IPS-18a (cell line): ENCODE measurements around the gene PRTG.

ENCODE experiments used
- H3K27ac ChIP-seq: one replicate; pipeline ENCODE4 v1.5.1; 2013; ENCODE audit warnings: low read length
- H3K27me3 ChIP-seq: one replicate; pipeline ENCODE4 v1.6.1; 2013; ENCODE audit warnings: mild to moderate bottlenecking, low read length; ENCODE audit not compliant: control insufficient read depth, insufficient read depth
- H3K36me3 ChIP-seq: one replicate; pipeline ENCODE4 v1.6.1; 2013; ENCODE audit warnings: low read depth, low read length; ENCODE audit not compliant: control insufficient read depth
- H3K4me1 ChIP-seq: one replicate; pipeline ENCODE4 v1.6.1; 2013; ENCODE audit warnings: low read depth, low read length; ENCODE audit not compliant: control insufficient read depth
- H3K4me3 ChIP-seq: one replicate; pipeline ENCODE4 v1.5.1; 2013; ENCODE audit warnings: low read length
- H3K9ac ChIP-seq: one replicate; pipeline ENCODE4 v1.6.1; 2013; ENCODE audit warnings: mild to moderate bottlenecking, low read length, moderate library complexity
- H3K9me3 ChIP-seq: one replicate; pipeline ENCODE4 v1.6.1; 2013; ENCODE audit warnings: low read depth, low read length; ENCODE audit not compliant: control insufficient read depth

Gene PRTG

DNA sequence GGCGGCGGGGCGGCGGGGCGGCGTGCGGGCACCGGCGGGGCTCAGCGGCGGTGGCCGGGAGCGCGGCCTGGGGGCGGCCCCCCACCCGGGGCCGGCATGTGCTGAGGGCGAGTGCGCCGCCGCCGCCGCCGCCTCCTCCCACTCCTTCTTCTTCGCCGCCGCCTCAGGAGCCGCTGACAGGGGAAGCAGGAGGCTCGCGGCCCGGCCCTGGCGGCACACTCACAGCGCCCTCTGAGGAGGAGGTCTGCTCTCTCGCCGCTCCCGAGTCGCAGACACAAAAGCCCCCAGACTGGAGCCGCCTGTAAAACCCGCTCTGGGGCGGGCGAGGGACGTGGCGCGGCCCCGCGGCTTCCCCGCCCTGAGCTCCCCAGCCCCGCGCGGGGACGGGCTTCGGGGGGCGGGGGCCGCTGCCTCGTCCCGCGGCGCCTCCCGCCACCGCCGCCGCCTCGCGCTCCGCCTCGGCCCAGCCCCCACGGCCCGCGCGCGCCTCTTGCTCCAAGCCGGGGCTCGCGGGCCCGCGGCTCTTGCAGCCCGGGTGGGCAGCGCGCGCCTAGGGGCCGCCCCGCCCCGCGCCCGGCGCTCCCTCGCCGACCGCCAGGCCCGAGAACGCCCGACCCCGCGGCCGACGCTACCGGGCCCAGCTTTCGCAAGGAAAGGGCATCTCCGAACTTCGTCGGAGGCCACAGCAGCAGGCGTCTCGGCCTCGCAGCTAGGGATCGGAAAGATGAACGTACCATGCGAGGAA is 154.7 kb downstream of the PRTG start, which contains the start of gene PYGO1:
Gene PYGO1, minus strand, starts transcription at position 276 of the 745 bp plus-strand sequence. CDS start 462 bp downstream, outside the sequence.
- Histone ChIP-seq H3K9ac (peak within 1 kb of the TSS; percentile 55), H3K27me3 (peaks cover 46% of the 10 kb centered on the region), H3K36me3 (no peaks in the 10 kb centered on the region), H3K27ac (no peak within 1 kb of the TSS), H3K4me3 (peak within 1 kb of the TSS; percentile 78), H3K9me3 (no peaks in the 10 kb centered on the region), H3K4me1 (no peaks in the 10 kb centered on the region)

DNA sequence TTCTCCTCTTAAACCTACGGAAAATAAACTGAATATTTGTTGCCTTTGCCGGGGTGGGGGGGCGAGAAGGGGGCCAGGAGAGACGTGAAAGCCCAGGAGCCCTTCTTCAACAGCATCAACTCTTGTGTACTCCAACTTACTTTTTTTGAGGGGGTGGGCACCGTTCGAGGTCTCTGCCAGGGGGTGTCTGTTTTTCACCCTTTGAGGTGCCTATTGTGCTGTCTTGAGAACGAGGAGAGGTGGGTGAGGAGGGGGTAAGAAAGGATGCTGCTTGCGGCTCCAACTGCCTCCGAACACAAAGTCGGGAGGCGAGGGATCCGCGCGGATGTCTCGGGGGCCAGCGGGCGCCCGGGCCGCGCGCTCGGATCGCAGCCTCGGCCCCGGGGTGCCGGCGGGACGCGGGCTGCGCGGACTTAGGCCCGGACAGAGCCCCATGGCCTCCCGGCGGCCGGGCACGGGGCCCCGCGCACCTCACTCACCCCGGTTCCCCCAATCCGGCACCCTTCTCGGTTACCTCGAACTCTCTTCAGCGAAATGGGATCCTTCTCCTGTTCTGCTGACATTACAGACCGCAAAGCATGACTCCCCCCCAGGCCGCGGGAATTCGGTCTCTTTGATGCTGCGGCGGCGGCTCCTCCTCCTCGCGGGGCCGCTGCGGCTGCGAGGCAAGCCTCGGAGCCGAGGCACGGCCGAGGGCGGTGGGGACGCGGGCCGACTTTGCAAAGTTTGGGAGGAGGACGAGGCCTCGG is 155.5 kb downstream of the PRTG start:
- H3K9ac ChIP-seq: peak overlapping the region; percentile 22
- H3K4me1 ChIP-seq: no peaks in the 10 kb centered on the region
- H3K36me3 ChIP-seq: no peaks in the 10 kb centered on the region
- no peak overlapping the region for H3K27ac ChIP-seq
- peaks cover 46% of the 10 kb centered on the region for H3K27me3 ChIP-seq
- peak overlapping the region; percentile 52 for H3K4me3 ChIP-seq
- H3K9me3 ChIP-seq: no peaks in the 10 kb centered on the region

DNA sequence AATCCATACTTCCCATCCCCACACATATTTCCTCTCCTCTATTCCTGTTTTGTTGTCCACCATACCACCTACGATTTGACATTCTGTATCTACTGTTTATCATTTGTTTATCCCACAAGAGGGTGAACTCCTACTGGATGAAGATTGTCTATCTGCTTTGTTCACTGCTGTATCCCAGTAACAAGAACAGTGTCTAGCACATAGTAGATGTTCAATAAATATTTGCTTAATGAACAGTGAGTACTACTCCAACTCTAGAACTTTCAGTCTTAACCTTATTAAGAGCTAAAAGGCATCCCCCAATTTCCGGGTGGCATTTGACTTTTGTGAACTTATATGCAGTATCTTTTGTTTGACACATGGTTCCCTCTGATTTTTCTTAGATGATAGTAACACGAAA is 156.1 kb downstream of the PRTG start:
- Histone ChIP-seq H3K27ac (no peak overlapping the region), H3K9me3 (no peaks in the 10 kb centered on the region), H3K27me3 (peaks cover 46% of the 10 kb centered on the region), H3K4me1 (no peaks in the 10 kb centered on the region), H3K9ac (no peak overlapping the region), H3K4me3 (peak overlapping the region; percentile 52), H3K36me3 (no peaks in the 10 kb centered on the region)

DNA sequence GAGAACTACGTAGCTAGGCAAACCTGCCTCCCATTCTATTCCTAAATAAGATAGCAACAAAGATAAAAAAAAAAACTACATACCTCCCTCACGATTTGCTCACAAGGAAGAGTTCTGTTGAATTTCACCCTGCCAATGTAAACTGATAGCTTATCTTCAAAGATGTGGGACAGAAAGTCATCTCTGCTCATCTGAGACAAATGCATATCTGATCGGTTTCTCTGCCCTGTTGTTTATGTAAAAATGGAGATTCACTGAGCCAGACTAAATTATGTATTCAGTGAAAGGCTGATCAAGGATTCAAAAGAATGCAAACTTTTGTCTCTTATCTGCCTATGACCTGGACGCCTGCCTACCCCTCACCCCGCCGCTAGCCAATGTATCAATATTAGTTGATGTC is 166.0 kb downstream of the PRTG start:
- Histone ChIP-seq H3K9me3 (no peaks in the 10 kb centered on the region), H3K36me3 (no peaks in the 10 kb centered on the region), H3K27ac (no peak overlapping the region), H3K4me1 (no peaks in the 10 kb centered on the region), H3K4me3 (no peak overlapping the region), H3K27me3 (no peaks in the 10 kb centered on the region), H3K9ac (no peak overlapping the region)

DNA sequence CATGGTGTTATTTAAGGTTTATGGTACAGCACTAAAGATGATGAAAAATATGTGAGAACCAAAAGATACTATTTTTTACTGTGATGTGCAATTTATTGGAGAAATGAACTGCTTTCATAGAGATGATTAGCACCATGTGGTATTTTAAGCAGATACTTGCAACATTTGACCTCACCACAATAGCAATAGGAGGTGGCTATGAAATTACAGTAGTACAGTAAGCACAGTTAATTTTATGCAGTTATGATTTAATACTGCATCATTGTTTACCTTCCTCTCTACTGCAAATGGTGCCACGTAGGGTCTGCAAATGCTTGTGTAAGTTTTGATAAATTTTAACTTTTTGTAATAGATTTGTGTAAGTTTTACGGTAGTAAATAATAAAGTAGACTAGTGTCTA is 168.9 kb downstream of the PRTG start:
- no peak overlapping the region for H3K9ac ChIP-seq
- no peaks in the 10 kb centered on the region for H3K27me3 ChIP-seq
- no peaks in the 10 kb centered on the region for H3K9me3 ChIP-seq
- no peak overlapping the region for H3K27ac ChIP-seq
- H3K4me1 ChIP-seq: no peaks in the 10 kb centered on the region
- H3K36me3 ChIP-seq: no peaks in the 10 kb centered on the region
- H3K4me3 ChIP-seq: no peak overlapping the region

DNA sequence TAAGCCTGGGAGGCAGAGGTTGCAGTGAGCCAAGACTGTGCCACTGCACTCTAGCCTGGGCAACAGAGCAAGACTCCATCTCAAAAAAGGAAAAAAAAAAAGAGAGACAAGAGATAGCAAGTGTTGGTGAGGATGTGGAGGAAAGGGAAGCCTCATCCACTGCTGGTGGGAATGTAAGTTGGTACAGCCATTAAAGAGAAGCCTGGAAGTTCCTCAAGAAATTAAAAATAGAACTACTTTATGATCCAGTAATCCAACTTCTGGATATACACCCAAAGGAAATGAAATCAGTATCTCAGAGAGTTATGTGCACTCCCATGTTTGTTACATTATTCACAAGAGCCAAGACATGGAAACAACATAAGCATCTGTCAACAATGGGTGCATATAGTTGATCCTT is 169.7 kb downstream of the PRTG start:
- H3K4me3 ChIP-seq: no peak overlapping the region
- H3K4me1 ChIP-seq: no peaks in the 10 kb centered on the region

DNA sequence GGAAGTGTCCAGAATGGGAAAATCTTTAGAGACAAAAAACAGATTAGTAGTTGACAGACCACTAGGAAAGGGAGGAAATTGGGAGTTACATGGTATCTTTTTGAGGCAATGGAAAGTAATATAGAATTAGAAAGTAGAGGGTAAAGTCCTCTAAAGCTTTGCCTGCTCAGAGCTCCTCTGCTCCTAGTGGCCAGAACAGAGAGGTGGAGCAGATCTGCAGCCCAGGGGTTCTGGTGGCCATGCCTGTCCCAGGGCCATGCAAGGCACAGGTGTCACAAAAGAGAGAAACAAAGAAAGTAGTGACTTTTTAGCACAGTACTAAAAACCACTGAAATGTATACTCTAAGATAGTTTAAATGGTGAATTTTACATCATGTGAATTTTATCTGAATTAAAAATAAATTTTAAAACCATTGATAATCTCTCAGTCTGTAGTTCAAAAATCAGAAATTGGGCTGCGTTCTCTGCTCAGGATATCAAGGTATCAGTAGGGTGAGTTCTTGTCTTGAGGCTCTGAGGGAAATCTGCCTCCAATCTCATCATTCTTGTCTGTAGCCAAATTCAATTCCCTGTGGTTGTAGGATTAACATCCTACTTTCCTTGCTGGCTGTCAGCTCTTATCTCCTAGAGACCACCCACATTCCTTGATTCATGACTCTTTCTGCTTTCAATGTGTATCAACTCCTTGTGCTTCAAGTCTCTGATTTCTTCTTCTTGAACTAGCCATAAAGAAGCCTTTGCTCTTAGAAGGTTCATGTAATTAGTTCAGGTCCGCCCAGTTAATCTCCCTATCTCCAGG is 178.4 kb downstream of the PRTG start:
- Histone ChIP-seq H3K4me1 (no peaks in the 10 kb centered on the region), H3K4me3 (no peak overlapping the region), H3K9me3 (no peaks in the 10 kb centered on the region), H3K9ac (no peak overlapping the region), H3K27ac (no peak overlapping the region), H3K36me3 (no peaks in the 10 kb centered on the region), H3K27me3 (no peaks in the 10 kb centered on the region)

More for the DNA sequence above, 169.7 kb downstream of the PRTG start:
- Histone ChIP-seq H3K9me3 (no peaks in the 10 kb centered on the region), H3K27ac (no peak overlapping the region), H3K36me3 (no peaks in the 10 kb centered on the region), H3K27me3 (no peaks in the 10 kb centered on the region), H3K9ac (no peak overlapping the region)

DNA sequence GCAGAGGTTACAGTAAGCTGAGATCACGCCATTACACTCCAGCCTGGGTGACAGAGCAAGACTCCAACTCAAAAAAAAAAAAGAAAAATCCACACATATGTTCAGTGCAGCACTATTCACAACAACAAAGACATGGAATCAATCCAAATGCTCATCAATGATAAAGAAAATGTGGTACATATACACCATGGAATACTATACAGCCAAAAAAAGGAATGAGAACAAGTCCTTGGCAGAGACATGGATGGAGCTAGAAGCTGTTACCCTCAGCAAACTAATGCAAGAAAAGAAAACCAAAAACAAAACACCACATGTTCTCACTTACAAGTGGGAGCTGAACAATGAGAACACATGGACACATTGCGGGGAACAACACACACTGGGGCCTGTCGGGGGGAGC is 180.4 kb downstream of the PRTG start:
- Histone ChIP-seq H3K9me3 (no peaks in the 10 kb centered on the region), H3K27me3 (no peaks in the 10 kb centered on the region), H3K4me1 (no peaks in the 10 kb centered on the region), H3K9ac (no peak overlapping the region), H3K4me3 (no peak overlapping the region), H3K27ac (no peak overlapping the region), H3K36me3 (no peaks in the 10 kb centered on the region)
